ENCODE data around the gene GLI3.
A peak's percentile ranks its signal among the peaks of the same experiment; 100 is the strongest.

Gene GLI3

DNA sequence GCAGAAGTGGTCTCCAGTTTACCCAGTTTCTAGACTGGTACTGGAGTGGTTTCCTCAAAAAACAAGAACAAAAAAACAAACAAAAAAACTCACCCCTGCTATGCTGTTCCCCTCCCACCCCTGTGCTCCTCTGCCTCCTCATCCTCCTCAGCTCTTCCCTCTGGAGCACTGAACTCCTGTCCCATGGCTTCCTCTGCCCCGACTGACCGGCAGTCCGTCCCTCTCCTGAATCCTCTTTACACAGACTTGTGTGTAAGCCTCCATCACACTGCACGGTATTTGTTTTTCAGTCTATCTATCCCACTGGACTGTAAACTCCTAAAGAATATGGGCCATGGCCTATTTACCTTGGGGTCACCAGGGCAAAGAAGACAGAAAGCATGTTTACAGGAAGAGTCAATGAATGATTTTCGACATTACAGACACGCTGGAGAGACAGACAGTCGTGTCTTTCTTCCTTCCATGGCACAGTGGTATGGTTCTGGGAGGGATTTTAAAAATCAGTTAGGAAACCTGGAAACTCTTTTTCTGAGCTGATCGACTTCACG lies 265.3 kb downstream of the GLI3 start:
- DNase-seq (ENCODE audit: low spot score) = no peak

DNA sequence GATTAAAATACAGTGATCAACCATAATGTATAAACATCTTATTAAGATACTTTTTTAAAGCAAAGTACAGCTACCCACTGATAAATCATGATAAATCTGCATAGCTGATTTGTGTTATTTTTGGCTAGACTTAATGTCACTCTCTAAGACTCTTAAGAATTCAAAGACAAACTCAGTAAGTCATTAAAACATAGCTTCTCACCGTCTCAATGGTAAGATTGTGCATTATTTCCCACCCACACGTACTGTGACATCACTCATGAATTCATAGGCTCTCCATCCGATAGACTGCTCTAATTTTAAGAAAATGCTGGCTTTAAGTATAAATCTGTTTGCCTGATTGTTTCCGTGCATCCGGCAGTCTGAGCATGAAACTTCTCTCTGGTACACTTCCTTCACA lies 266.1 kb downstream of the GLI3 start:
- no peak for DNase-seq (ENCODE audit: low spot score)

DNA sequence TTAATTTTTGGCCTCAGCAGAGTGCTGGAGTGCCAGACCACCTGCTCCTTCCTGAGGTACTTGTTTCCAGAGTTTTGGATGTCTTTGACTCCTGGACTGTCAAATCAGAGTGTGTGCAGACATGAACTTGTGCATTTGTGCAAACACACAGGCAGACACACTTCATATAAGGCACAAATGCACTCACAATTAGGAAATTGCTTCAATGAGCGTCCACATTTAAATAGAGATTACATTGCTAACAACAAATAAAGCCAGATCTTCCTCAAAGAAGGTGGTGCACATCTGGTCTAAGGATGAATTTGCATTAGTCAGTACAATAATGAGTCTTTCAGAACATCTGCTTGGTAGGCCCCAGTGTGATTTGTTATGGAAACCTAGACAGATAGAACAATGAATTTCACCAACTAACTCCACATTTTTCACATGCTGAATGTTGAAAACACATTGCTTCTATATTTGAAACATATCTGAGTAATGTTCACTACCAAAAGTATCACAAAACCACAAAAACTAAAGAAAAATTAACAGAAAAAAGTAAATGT lies 267.4 kb downstream of the GLI3 start:
- DNase-seq (ENCODE audit: low spot score) = no peak

DNA sequence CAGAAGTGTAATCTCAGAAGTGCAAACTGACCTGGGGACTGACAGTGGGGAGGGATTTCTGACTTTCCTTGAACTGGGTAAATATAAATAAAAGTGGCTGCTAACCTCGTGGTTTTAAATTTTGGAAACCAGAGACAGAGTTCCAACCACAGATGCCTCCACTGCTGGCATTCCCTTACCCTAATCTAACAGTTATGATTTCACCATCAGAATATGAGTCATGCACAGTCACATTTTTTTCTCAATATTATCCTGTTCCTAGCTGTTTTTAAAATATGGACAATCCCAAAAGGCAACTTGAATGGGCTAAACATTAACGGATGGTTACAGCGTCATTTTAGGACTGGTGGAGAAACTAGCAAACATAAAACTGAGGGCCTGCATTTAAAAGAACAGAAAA lies 269.9 kb downstream of the GLI3 start:
- DNase-seq (ENCODE audit: low spot score) = no peak

DNA sequence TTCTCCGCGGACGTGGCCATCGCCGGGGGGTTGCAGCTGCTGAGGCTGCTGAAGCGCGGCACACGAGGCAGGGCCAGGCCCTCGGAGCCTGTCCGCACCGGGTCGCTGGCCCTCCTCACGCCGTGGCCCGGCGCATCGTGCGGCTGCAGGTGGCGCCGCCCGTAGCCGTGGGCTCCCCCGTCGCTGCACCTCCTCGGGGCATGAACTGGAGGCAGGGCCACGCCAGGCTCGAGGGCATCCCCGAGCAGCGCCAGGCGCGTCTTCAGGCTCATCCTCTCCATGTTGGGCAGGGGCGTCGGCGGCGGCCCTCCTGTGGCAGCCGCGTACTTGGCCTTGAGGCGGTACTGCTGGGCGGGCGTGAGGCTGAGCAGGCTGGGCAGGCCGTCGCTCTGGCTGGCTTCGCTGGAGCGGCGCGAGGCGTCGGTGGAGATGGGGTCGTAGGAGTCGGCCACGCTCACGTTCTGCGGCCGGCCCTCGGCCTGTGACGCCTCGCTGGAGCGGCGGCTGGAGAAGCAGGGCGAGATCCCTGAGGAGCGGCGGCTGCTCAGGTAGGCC lies 271.0 kb downstream of the GLI3 start:
- DNase-seq (ENCODE audit: low spot score) = no peak

DNA sequence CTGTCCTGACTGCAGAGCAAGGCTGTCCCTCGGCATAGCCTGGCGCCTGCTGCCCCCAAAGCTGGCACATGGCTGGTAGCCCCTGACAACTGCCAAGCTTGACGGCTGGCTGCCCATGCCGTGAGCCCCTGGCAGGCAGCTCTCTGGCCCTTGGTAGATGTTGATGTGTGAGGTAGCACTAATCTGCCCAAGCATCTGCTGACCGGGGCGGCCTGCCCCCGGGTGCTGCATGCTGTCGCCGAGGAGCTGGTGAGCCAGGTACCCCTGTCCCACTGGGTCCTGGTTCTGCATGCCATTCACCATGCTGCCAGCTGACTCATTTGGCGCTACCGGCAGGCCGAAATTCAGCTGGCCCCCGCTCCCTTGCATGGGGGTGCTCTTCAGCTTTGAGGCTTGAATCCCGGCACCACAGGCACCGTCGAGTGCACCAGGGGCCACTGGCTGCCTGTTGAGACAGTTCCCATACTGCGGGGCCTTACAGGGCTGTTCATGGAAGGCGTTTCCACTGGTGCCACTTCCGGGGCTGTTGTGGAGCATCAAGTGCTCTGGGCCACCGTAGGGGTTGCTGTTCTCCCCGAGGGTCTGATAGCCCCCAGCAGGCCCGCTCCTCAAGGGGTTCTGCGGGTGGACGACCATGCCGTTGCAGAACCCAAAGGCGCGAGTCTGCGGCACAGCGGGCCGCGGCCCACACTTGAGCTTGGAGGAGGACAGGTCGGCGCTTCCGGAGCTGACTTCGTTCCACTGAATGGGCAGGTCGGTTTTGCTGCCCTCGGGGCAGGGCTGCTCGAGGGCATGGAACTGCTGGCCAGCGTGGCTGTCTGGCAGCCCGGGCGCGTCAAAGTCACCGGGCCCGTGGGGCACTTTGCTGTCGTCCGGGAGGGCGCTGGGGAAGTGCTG lies 271.9 kb downstream of the GLI3 start:
- no peak for DNase-seq (ENCODE audit: low spot score)

DNA sequence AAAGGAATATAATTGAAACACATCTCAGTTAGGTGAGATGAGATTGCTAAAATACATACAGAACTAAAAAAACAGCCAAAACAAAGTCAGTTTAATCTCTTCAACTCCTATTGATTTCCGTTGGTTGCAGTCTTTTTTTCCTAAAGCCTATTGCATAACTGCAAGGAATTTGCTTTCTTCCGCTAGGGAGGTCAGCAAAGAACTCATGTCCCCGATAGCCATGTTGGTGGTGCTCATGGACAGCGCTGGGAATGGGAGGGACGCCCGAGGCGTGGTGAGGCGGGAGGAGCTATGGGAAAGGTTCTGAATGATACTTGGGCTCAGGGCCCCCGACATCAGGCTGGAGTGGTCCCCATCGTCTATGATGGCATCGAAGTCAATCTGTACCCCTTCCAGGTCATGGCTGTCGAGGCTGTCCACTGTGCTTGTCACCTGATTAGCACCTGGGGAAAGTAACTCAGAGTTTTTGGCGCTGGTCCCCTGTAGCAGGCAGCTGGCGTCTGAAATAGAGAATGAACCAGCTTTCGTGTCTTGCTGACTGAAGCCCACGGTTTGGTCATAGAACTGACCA lies 272.7 kb downstream of the GLI3 start:
- no peak for DNase-seq (ENCODE audit: low spot score)

DNA sequence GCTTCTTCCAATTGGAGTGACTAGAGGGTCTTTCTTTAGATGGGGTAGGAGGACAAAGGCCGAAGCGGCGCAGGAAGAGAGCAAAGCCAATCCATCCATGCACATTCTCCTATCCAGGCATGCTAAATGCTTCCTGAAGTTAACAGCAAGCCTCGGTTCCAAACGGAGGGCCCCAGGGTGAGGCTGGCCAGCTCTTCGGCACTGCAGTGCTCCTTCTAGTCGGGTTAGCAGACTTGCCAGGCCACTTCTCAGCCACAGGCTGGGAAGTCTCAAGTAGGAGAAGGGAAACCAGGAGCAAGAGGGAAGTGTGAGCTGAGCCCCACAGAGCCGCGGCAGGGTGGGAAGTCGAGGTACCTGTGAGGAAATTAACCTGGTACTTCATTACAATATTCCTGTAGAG lies 280.3 kb downstream of the GLI3 start:
- DNase-seq (ENCODE audit: low spot score) = no peak

DNA sequence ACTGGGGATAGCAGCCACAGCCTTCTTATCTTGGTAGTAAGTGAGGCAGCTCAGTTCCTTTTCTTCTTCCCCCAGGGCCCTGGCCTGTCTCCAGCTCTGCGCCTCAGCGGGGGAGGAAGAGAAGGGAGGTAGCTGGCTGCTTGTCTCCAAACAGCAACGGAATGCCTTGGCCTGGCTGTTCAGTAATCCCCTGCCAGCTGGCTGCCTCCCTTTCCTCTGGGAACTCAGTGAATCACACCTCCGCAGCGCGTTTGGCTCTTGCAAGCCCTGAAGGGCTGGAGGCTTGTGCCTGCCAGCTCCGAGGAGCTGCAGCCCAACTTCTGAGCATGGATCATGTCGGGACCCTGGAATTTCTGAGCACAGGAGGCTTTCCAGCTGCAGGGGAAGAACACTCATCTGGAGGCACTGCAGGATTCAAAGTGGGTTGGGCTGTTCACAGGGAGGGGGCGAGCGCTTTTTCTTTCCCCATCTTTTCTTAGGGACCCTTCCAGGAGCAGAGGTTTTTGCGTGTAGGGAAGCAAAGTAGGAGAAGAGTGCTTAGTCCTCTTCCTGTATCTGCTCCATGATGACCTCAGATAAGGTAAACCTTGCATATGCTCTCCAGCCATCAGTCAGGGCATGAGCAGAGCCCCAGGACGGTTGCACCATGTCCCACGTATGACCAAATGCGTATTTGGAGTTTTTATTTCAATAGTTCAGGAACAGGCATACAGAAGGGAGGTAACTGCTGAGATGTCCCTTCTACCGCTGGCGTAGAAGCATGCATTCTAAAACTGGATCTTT lies 280.9 kb downstream of the GLI3 start:
- DNase-seq (ENCODE audit: low spot score) = no peak

DNA sequence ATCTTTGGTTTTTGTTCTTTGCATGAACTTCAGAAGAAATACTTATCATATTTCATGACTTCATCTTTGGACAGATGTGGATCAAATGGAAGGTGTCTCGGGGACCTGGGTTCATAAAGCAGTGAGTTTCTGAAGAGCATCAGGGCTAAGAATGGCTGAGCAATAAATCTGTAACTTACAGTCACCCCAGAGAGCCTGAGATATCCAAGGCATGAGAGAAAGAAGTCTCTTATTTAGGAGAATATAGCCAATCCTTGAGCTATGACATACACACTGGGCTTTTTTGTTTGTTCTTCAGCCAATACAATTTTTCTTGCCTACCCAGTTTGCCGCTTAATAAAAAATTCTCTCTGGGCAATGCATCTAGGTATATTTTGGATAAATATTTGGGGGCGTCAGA lies 281.6 kb downstream of the GLI3 start:
- DNase-seq (ENCODE audit: low spot score) = no peak

DNA sequence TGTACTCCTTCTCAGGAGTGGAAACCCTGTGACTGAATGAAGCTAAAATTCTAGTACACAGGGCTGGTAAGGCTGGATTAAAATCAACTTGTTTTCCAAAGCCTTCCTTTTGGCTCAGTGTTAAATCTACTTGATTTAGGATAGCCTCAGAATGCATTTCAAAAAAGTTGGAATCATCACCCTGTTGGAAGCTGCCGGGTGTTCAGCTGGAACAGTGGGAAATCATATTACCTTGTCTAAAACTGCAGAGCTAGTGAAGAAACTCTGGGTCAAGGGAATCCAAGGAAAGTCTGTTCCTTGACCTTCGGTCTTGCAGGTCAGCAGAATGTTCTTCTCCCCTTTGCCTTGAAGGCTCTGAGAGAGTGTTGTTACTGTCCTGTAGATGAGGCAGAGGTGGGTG lies 282.0 kb downstream of the GLI3 start:
- no peak for DNase-seq (ENCODE audit: low spot score)

DNA sequence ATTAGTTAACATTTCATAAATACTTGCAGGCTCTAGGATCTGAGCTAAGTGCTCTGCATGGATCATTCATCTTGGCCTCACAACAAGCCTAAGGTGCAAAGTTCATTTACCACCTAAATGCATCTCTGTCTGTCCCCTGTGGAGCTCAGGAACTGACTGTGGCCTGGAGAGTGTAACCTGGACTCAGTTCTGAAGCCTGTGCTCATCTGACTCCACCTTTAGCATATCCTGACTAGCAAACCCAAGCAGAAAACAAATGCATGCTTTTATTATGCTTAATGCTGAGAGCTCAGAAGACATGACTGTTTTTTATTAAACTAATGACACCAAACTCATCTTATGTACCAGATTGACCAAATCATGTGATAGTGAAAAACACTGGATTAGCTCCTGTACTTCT lies 288.5 kb downstream of the GLI3 start:
- no peak for DNase-seq (ENCODE audit: low spot score)

DNA sequence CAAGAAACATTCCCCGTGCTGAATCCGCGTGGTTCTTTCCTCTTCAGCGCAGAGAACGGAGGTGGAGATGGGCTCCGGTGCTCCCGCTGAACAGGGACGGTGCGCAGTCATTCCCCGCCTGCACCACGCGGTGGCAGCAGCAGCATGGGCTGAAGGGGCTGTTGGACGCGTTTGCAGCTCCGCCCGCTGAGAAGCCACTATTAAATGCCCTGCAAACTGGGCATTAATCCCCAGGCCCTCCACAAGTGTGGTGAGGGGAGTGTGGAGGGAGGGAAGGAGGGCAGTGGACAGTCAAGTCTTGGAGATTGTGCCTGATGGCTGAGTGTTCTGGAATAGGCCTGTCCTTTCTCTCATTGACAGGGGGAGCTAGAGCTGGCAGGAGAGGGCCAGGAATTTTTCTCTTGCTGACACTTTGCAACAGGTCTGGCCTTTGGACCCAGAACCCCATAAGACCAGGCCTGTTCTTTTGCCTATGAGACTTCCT lies 293.9 kb downstream of the GLI3 start:
- DNase-seq (ENCODE audit: low spot score) = peak; percentile 53

DNA sequence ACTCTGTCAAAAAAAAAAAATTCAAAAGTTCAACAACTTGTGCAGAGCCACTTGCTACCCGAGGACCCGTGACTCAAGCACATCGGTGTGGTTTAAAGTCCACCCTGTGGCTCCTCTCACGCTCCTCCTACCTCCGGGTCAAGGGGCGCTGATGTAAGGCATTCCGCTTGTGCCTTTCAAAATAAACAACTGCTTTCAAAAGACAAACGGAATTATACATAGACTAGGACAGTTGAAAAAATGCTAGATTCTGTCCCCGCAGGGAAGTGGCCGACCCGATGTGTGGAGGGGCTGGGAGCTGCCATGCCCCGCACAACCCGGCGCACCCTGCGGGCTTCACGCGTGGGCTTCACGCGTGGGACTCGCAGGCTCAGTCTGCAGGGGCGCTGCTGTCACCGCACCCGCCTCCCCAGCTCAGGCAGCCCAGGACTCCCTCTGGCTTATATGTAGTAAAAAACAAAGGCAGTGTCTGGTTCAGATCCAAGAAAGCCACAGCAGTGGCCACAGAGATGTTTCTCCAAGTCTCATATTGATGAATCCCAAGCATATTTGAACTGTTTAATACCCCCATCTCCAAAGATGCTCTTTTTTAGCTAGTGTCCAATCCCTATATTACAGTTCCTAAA lies 294.4 kb downstream of the GLI3 start:
- DNase-seq (ENCODE audit: low spot score) = no peak

DNA sequence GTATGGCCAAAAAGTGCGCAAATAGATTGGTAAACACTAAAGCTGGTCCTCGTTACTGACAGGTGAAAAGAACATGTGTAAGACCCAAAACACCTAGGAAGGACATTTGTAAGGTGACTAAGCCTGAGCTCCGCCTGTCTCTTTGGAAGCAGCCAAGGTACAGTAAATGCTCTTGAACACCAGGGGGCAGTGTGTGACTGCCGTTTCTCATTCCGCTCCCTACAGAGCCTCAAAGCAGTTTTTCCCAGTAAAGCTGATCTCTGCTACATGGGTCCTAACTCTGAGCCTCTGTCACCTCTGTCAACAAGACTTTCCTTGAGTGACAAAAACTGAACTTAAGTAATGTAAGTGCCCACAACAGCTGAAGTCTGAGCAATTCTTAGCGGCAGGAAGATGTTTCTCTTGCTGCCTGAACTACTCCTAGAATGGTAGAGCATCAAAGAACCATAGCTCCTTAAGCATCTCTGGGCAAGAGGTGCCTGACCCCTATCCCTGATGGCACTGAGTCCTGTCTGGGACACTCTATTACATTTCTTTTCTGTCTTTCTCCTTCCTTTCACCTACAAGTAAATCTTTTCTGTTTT lies 296.2 kb downstream of the GLI3 start:
- DNase-seq (ENCODE audit: low spot score) = peak; percentile 73

DNA sequence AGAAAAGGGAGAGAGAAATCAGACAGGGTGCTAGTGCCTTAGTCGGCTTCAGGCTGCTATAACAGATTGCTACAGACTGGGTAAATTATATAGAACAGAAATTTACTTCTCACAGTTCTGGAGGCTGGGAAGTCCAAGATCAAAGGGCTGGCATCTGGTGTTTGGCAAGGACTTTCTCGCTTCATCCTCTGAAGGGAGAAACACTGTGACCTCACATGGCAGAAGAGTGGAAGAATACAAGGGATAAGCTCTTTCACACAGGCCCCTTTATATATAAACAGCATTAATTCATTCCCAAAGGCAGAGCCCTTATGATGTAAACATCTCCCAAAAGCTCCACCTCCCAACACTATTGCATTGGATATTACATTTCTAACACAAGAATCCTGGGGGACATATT lies 298.6 kb downstream of the GLI3 start:
- no peak for DNase-seq (ENCODE audit: low spot score)

DNA sequence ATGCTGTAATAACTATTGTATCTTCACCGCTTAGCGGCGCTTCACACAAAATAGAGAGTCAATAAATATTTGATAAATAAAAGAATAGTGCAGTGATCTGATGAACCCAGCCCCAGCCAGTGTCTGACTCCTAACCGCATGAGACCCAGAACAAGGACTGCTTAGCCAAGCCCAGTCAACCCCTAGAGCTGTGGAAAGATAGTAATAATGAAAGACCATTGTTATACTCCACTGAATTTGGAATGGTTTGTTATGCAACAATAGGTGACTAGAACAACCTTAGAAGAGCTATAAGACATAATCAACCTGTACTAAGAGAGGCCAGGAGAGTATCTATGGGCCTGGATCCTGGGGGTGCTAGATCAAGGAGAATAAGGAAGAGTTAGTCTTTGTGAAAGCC lies 303.6 kb downstream of the GLI3 start:
- no peak for DNase-seq (ENCODE audit: low spot score)

DNA sequence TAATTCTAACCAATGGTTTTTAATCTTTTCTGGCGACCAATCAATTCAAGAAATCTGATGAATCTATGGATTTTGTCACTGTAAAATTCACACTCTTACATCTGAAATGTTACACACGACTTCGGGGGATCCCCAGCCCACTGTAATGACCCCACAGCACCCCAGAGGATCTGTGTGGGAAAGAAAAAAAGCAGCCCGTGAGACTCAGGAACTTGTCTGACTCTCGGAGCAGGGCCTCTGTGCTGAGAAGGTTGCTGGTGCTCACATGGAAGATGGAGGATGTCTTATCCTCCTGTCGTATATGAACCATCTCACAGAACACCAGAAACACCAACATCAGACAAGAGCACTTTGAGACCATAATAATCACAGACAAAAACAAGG lies 305.8 kb downstream of the GLI3 start:
- no peak for DNase-seq (ENCODE audit: low spot score)

DNA sequence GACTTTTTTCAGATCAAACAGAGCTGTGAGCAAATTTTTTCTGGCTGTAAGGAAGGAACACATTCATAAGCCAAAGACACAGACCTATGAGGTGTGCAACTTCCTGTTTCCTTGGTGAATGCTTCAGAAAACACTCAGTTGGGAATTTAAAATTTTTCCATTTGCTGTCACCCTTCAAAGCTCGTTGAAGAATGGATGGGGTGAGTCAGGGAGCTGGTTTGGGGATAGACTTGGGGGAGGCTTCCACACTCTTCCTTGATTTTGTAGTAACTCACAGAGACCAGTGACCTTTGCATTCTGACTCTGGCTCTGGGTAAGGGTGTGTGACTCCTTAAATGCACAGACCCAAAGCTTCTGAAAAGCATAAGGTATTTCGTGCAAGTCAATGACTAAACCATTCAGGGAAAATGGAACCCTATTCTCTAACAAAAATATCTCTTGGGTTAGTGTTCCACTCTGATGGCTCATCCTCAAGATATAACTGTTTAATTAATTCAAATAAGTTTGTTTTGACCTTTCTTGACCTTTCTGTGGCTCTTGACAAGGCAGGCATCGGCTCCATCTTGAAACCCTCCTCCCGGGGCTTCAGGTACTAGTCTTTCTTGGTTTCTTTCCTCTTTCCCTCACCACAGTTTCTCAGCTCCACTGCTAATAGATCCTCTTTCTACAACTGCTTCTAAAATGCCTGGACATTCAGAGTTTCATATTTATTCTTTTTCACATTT lies 306.3 kb downstream of the GLI3 start:
- DNase-seq (ENCODE audit: low spot score) = no peak

DNA sequence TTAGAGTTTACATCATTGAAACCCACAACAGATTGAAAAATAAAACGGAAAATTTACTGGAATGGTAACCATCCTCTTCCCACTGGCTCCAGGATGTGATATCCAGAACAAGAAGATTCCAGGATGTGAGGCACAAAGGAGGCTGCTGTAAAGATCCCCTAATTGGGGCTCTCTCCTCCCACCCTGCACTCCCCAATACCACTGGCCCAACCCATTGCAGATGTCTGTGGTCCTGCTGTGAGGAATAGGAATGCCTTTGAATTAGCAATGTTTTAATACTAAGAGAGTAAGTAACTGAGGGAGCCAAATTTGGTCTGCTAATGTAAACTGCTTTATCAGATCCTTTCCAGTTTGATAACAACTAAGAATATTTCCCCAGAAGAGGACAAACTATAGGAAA lies 308.2 kb downstream of the GLI3 start:
- DNase-seq (ENCODE audit: low spot score) = no peak

DNA sequence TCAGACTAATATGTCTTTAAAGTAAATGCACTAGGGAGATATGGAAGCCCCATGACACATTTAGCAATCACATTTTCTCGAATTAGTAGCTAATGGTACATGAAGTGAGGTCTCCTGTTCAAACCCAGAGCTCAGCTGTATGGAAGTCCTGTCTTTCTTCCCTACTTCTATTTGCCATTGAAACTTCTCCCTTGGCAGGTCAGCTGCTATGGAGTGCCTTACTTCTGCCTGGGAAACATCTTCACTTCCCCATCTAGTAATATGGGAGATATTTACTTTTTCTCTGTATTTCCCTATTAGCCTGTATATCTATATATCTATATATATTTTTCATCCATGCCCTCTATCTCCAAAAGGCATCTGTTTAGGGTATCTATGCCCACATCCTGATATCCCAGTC lies 308.8 kb downstream of the GLI3 start:
- DNase-seq (ENCODE audit: low spot score) = no peak

Measured in RKO (cell line).